Coronary artery (tissue), 2 donors: Measurements from ENCODE around the gene COA5.
A peak's percentile ranks its signal among the peaks of the same experiment; 100 is the strongest.

ENCODE experiments used
- DNase-seq: peaks from one replicate; pipeline ENCODE4 v3.0.0-alpha.2; 2017; ENCODE audit warnings: low spot score
- H3K27ac ChIP-seq, 2 donors: fragments of 200-600 bp; sonication (generic); one replicate each; pipeline ENCODE4 v1.5.1; 2016 to 2019
- H3K4me3 ChIP-seq: fragments of 200-600 bp; sonication (generic); 2 replicates; pipeline ENCODE4 v1.5.1; 2016; ENCODE audit warnings: mild to moderate bottlenecking, moderate library complexity
- CTCF ChIP-seq: fragments of 200-600 bp; sonication (generic); IDR thresholded peaks from one replicate; pipeline ENCODE4 v1.5.1; 2019; ENCODE audit warnings: antibody characterized with exemption

COA5 gene

GRCh38 chr2:98588880-98589431 is 19.4 kb downstream of the COA5 start:
- Histone ChIP-seq H3K4me3 (no peak overlapping the region), H3K27ac (no peak overlapping the region)
- DNase-seq, result no peak
- TF ChIP-seq CTCF, result no peak

GRCh38 chr2:98586551-98587140 is 21.7 kb downstream of the COA5 start:
- no peak for DNase-seq
- Histone ChIP-seq H3K4me3 (no peak overlapping the region), H3K27ac (no peak overlapping the region)

GRCh38 chr2:98585386-98585785 is 22.9 kb downstream of the COA5 start:
- Histone ChIP-seq H3K4me3 (no peak overlapping the region), H3K27ac (no peak overlapping the region)
- peak; percentile 41 for DNase-seq
- TF ChIP-seq CTCF, result no peak

More at GRCh38 chr2:98586551-98587140, 21.7 kb downstream of the COA5 start:
- no peak for TF ChIP-seq CTCF

GRCh38 chr2:98583816-98584618 is 24.3 kb downstream of the COA5 start:
- no peak for TF ChIP-seq CTCF
- Histone ChIP-seq H3K4me3 (no peak overlapping the region), H3K27ac (no peak overlapping the region)
- peak; percentile 69 for DNase-seq

GRCh38 chr2:98583276-98583675 is 25.0 kb downstream of the COA5 start:
- no peak for TF ChIP-seq CTCF
- Histone ChIP-seq H3K4me3 (no peak overlapping the region), H3K27ac (no peak overlapping the region)
- no peak for DNase-seq

GRCh38 chr2:98582523-98582922 is 25.8 kb downstream of the COA5 start:
- Histone ChIP-seq H3K27ac (no peak overlapping the region), H3K4me3 (no peak overlapping the region)
- no peak for DNase-seq
- no peak for TF ChIP-seq CTCF
